Neural progenitor cell (in vitro differentiated cells): ENCODE results near the gene PARD3B. TPM values are rescaled to one million over a fixed set of nuclear protein-coding genes. Genes with fewer than 3 reads are reported as not detected.

Source experiments
- DNase-seq: peaks from one replicate; pipeline ENCODE4 v3.0.0-alpha.2; 2016; ENCODE audit warnings: low spot score
- H2AFZ ChIP-seq: fragments of 200-600 bp; sonication (generic); replicated peaks from 2 replicates; pipeline ENCODE4 v1.6.1; 2016; ENCODE audit warnings: antibody characterized with exemption
- H3F3A ChIP-seq: fragments of 200-600 bp; sonication (generic); 2 replicates; pipeline ENCODE4 v1.6.1; 2016; ENCODE audit warnings: antibody characterized with exemption, low read depth
- H3K27ac ChIP-seq: fragments of 200-600 bp; sonication (generic); 2 replicates; pipeline ENCODE4 v1.5.1; 2016; ENCODE audit warnings: mild to moderate bottlenecking
- H3K27me3 ChIP-seq: fragments of 200-600 bp; sonication (generic); 2 replicates; pipeline ENCODE4 v1.6.1; 2016; ENCODE audit warnings: mild to moderate bottlenecking, moderate library complexity
- H3K36me3 ChIP-seq: fragments of 200-600 bp; sonication (generic); 2 replicates; pipeline ENCODE4 v1.5.1; 2016
- H3K4me1 ChIP-seq: fragments of 200-600 bp; sonication (generic); 2 replicates; pipeline ENCODE4 v1.6.1; 2016; ENCODE audit warnings: mixed run types
- H3K4me2 ChIP-seq: fragments of 200-600 bp; sonication (generic); 2 replicates; pipeline ENCODE4 v1.6.1; 2016
- H3K4me3 ChIP-seq: fragments of 200-600 bp; sonication (generic); 2 replicates; pipeline ENCODE4 v1.5.1; 2016
- H3K79me2 ChIP-seq: fragments of 200-600 bp; sonication (generic); 2 replicates; pipeline ENCODE4 v1.6.1; 2016; ENCODE audit warnings: low read depth
- H3K9ac ChIP-seq: fragments of 200-600 bp; sonication (generic); 2 replicates; pipeline ENCODE4 v1.6.1; 2016
- H3K9me3 ChIP-seq: fragments of 200-600 bp; sonication (generic); 2 replicates; pipeline ENCODE4 v1.5.1; 2016; ENCODE audit warnings: low read depth
- H4K20me1 ChIP-seq: fragments of 200-600 bp; sonication (generic); 2 replicates; pipeline ENCODE4 v1.6.1; 2016; ENCODE audit warnings: low read depth
- H3K27ac Mint-ChIP-seq: 3 replicates; pipeline ENCODE4 v1.8.0; 2021; ENCODE audit warnings: mixed read lengths
- H3K27me3 Mint-ChIP-seq: 2 replicates; pipeline ENCODE4 v1.8.0; 2022; ENCODE audit warnings: low read depth, mild to moderate bottlenecking, inconsistent platforms, moderate library complexity, mixed read lengths; ENCODE audit not compliant: insufficient read depth
- H3K36me3 Mint-ChIP-seq: 3 replicates; pipeline ENCODE4 v1.8.0; 2021; ENCODE audit warnings: mixed read lengths
- H3K4me1 Mint-ChIP-seq: 3 replicates; pipeline ENCODE4 v1.8.0; 2021; ENCODE audit warnings: mixed read lengths
- H3K4me3 Mint-ChIP-seq: 3 replicates; pipeline ENCODE4 v1.8.0; 2021; ENCODE audit warnings: mild to moderate bottlenecking, moderate library complexity, mixed read lengths
- H3K9me3 Mint-ChIP-seq: 3 replicates; pipeline ENCODE4 v1.8.0; 2020; ENCODE audit warnings: mixed read lengths
- CTCF ChIP-seq: fragments of 200-600 bp; sonication (generic); IDR thresholded peaks from 2 replicates; pipeline ENCODE4 v1.5.1; 2017; ENCODE audit warnings: antibody characterized with exemption, mild to moderate bottlenecking
- EZH2 ChIP-seq: fragments of 200-600 bp; sonication (generic); IDR thresholded peaks from 2 replicates; pipeline ENCODE4 v1.6.1; 2017; ENCODE audit warnings: antibody characterized with exemption, mild to moderate bottlenecking, moderate library complexity
- EZH2phosphoT487 ChIP-seq: fragments of 200-600 bp; sonication (generic); IDR thresholded peaks from 2 replicates; pipeline ENCODE4 v1.6.1; 2017; ENCODE audit warnings: antibody characterized with exemption
- total RNA-seq: library from RNA; depleted of rRNA; stranded (reverse); fragments of >200 nt; gene quantifications from 2 replicates; pipeline ENCODE4 v1.2.3, GENCODE V29; 2015; ENCODE audit warnings: low replicate concordance

PARD3B gene
- total RNA-seq, 1 donor from 2014 or later: 8.4 TPM

- Mint-ChIP-seq H3K4me3 (no peak overlapping the region), H3K36me3 (peaks cover 14% of the 10 kb centered on the region), H3K27me3 (no peaks in the 10 kb centered on the region), H3K27ac (no peak overlapping the region), H3K4me1 (peaks cover 11% of the 10 kb centered on the region), H3K9me3 (peaks cover 26% of the 10 kb centered on the region)
- DNase-seq: no peak
- no peaks in the 10 kb centered on the region for H4K20me1 ChIP-seq
- no peak overlapping the region for H3K4me2 ChIP-seq
- no peak overlapping the region for H3K4me3 ChIP-seq
- peaks cover 10% of the 10 kb centered on the region for H3K4me1 ChIP-seq
- H3K9me3 ChIP-seq: no peaks in the 10 kb centered on the region
- TF ChIP-seq EZH2phosphoT487: no peak
- TF ChIP-seq EZH2: no peak
- TF ChIP-seq CTCF: no peak
- H3K27ac ChIP-seq: no peak overlapping the region
- no peak overlapping the region for H3K9ac ChIP-seq
- H2AFZ ChIP-seq: no peak overlapping the region
- no peaks in the 10 kb centered on the region for H3K79me2 ChIP-seq
- no peaks in the 10 kb centered on the region for H3K36me3 ChIP-seq
- H3F3A ChIP-seq: no peaks in the 10 kb centered on the region
- no peaks in the 10 kb centered on the region for H3K27me3 ChIP-seq
These were observed 356.3 kb downstream of the PARD3B start for GRCh38 chr2:204901591-204901990.

- Histone ChIP-seq H3K79me2 (no peaks in the 10 kb centered on the region), H3K36me3 (no peaks in the 10 kb centered on the region), H3K4me1 (no peaks in the 10 kb centered on the region), H3K27ac (no peak overlapping the region), H3K4me2 (no peak overlapping the region), H4K20me1 (no peaks in the 10 kb centered on the region), H3K4me3 (no peak overlapping the region), H3F3A (no peaks in the 10 kb centered on the region), H2AFZ (no peak overlapping the region), H3K9ac (no peak overlapping the region), H3K27me3 (no peaks in the 10 kb centered on the region), H3K9me3 (no peaks in the 10 kb centered on the region)
- Mint-ChIP-seq H3K4me1 (peaks cover 5% of the 10 kb centered on the region), H3K27me3 (peaks cover 2% of the 10 kb centered on the region), H3K9me3 (peaks cover 2% of the 10 kb centered on the region), H3K27ac (no peak overlapping the region), H3K4me3 (no peak overlapping the region), H3K36me3 (peaks cover 2% of the 10 kb centered on the region)
- DNase-seq: no peak
- TF ChIP-seq EZH2phosphoT487 (no peak), CTCF (no peak), EZH2 (no peak)
These were observed 364.5 kb downstream of the PARD3B start for GRCh38 chr2:204909791-204910190.

GRCh38 chr2:204913312-204913711, 368.0 kb downstream of the PARD3B start:
- H3K27me3 Mint-ChIP-seq: peaks cover 2% of the 10 kb centered on the region

More at GRCh38 chr2:204913312-204913711, 368.0 kb downstream of the PARD3B start:
- DNase-seq: no peak
- Mint-ChIP-seq H3K27ac (no peak overlapping the region), H3K9me3 (no peaks in the 10 kb centered on the region), H3K4me3 (no peak overlapping the region), H3K4me1 (peaks cover 5% of the 10 kb centered on the region), H3K36me3 (no peaks in the 10 kb centered on the region)
- H4K20me1 ChIP-seq: no peaks in the 10 kb centered on the region
- H3K27ac ChIP-seq: no peak overlapping the region
- H3K36me3 ChIP-seq: no peaks in the 10 kb centered on the region
- no peak for TF ChIP-seq EZH2phosphoT487
- TF ChIP-seq CTCF: no peak
- no peak for TF ChIP-seq EZH2
- no peak overlapping the region for H3K9ac ChIP-seq
- no peak overlapping the region for H3K4me3 ChIP-seq
- no peaks in the 10 kb centered on the region for H3K27me3 ChIP-seq
- no peaks in the 10 kb centered on the region for H3K4me1 ChIP-seq
- H3K79me2 ChIP-seq: no peaks in the 10 kb centered on the region
- H3K9me3 ChIP-seq: no peaks in the 10 kb centered on the region
- no peak overlapping the region for H2AFZ ChIP-seq
- H3K4me2 ChIP-seq: no peak overlapping the region
- no peaks in the 10 kb centered on the region for H3F3A ChIP-seq
